Ishikawa (cell line): ENCODE results near the gene EPS8.

ENCODE experiments used
- CEBPB ChIP-seq: IDR thresholded peaks from 2 replicates; pipeline ENCODE4 v1.6.1; 2012
- CREB1 ChIP-seq: IDR thresholded peaks from 2 replicates; pipeline ENCODE4 v1.6.1; 2012; ENCODE audit warnings: low read depth
- EGR1 ChIP-seq: IDR thresholded peaks from 2 replicates; pipeline ENCODE4 v1.6.1; 2012
- EP300 ChIP-seq: IDR thresholded peaks from 2 replicates; pipeline ENCODE4 v1.6.1; 2012; ENCODE audit warnings: borderline replicate concordance
- FOXM1 ChIP-seq: IDR thresholded peaks from 2 replicates; pipeline ENCODE4 v1.6.1; 2012; ENCODE audit warnings: low read depth, borderline replicate concordance
- NFIC ChIP-seq: IDR thresholded peaks from 2 replicates; pipeline ENCODE4 v1.6.1; 2012
- RAD21 ChIP-seq: IDR thresholded peaks from 2 replicates; pipeline ENCODE4 v1.6.1; 2012; ENCODE audit warnings: low read depth
- REST ChIP-seq: IDR thresholded peaks from 2 replicates; pipeline ENCODE4 v1.6.1; 2012; ENCODE audit warnings: low read depth, mild to moderate bottlenecking
- TAF1 ChIP-seq: IDR thresholded peaks from 2 replicates; pipeline ENCODE4 v1.6.1; 2012; ENCODE audit warnings: low read depth, mild to moderate bottlenecking
- TCF12 ChIP-seq: IDR thresholded peaks from 2 replicates; pipeline ENCODE4 v1.6.1; 2012; ENCODE audit warnings: low read depth
- TEAD4 ChIP-seq: IDR thresholded peaks from 2 replicates; pipeline ENCODE4 v1.6.1; 2012
- YY1 ChIP-seq: IDR thresholded peaks from 2 replicates; pipeline ENCODE4 v1.6.1; 2012; ENCODE audit warnings: low read depth
- ZBTB7A ChIP-seq: IDR thresholded peaks from 2 replicates; pipeline ENCODE4 v1.6.1; 2012; ENCODE audit warnings: low read depth
- TF ChIP-seq, protein P1 (sequence below): IDR thresholded peaks from 2 replicates; pipeline ENCODE4 v1.6.1; 2012
- TF ChIP-seq, protein P2 (sequence below): IDR thresholded peaks from 2 replicates; pipeline ENCODE4 v1.6.1; 2012

EPS8 gene

GRCh38 chr12:15788233-15789219 is 662 bp downstream of the EPS8 start:
- TF ChIP-seq TCF12, result no peak; the same call in 1 of the 2 replicates
- TF ChIP-seq TAF1, result 0 out of 2 replicates have a peak, but pooled peaks have one; percentile 15
- TF ChIP-seq YY1, result peak; percentile 42; the same call in 1 of the 2 replicates
- TF ChIP-seq TEAD4, result peak; percentile 18; the same call in 1 of the 2 replicates
- TF ChIP-seq FOXM1, result no peak
- no peak for TF ChIP-seq CEBPB
- no peak for TF ChIP-seq EP300
- TF ChIP-seq, protein P1, sequence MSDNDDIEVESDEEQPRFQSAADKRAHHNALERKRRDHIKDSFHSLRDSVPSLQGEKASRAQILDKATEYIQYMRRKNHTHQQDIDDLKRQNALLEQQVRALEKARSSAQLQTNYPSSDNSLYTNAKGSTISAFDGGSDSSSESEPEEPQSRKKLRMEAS, result peak; percentile 20; the same call in 1 of the 2 replicates
- no peak for TF ChIP-seq NFIC
- no peak for TF ChIP-seq EGR1
- peak; percentile 46; the same call in 1 of the 2 replicates for TF ChIP-seq ZBTB7A
- TF ChIP-seq, protein P2, sequence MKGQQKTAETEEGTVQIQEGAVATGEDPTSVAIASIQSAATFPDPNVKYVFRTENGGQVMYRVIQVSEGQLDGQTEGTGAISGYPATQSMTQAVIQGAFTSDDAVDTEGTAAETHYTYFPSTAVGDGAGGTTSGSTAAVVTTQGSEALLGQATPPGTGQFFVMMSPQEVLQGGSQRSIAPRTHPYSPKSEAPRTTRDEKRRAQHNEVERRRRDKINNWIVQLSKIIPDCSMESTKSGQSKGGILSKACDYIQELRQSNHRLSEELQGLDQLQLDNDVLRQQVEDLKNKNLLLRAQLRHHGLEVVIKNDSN, result no peak

DNA sequence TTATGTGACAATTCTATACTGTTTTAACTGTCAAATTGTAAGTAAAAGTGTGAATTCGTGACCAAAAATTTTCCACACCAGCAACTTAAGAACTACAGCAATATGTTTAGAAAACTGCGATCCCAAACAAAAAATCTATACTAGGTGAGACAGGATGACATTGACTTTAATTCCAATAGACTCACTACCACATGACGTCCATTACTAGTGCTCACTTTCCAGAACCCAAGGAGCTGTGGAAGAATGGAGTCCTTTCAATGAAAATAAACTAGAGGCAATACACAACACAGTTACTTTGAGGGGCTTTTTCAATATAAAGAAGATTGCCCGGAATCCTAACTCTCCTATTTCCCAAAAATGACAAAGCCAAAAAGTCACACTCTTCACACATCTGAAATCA is 1.4 kb downstream of the EPS8 start:
- TF ChIP-seq, protein P2, result no peak

DNA sequence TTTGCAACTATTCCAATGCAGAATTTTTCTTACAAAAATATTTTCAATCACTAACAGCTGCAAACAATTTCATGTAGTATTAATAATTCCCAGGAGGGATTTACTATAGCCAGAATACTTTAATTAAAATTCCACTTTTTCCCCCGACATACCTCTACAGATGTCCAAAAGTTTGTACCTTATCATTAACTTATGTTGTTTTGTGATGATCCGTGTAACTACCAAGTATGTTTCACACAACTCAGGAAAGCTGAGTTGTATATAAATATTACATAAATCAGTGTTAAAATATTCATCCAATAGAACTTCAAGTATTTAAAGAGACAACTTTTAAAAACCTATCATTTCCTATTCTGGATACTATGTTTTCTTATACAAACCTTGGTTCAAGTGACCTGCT is 2.4 kb downstream of the EPS8 start:
- TF ChIP-seq TAF1, result no peak
- TF ChIP-seq, protein P2, result no peak
- TF ChIP-seq EGR1, result no peak
- no peak for TF ChIP-seq YY1
- TF ChIP-seq REST, result no peak
- TF ChIP-seq CREB1, result no peak
- no peak for TF ChIP-seq TEAD4
- TF ChIP-seq ZBTB7A, result no peak
- TF ChIP-seq TCF12, result no peak
- no peak for TF ChIP-seq CEBPB
- no peak for TF ChIP-seq RAD21
- no peak for TF ChIP-seq FOXM1
- TF ChIP-seq EP300, result no peak
- TF ChIP-seq NFIC, result no peak
- TF ChIP-seq, protein P1, result no peak

DNA sequence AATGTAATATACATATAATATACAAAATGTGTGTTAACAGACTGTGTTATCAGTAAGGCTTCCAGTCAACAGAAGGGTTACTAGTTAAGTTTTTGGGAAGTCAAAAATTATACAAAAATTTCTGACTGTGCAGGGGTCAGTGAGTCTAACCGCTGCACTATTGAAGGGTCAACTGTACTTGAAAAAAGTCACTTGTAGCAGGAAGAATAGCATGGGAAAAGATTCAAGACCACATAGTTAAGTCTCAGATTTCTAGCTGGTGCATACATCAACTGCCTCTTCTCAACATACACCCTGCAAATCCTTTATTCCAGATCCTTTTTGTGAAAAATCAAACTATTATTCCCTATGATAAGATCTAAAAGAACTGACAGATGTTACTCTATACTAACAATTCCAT is 5.9 kb downstream of the EPS8 start:
- TF ChIP-seq, protein P2, result no peak
- TF ChIP-seq, protein P1, result no peak
- TF ChIP-seq CREB1 (no peak), REST (no peak), TAF1 (no peak), FOXM1 (no peak), CEBPB (no peak), EGR1 (no peak), EP300 (no peak), TEAD4 (no peak), ZBTB7A (no peak), TCF12 (no peak)
